CD14-positive monocyte (primary cell): ENCODE results near the gene EEFSEC. TPM values are rescaled to one million over a fixed set of nuclear protein-coding genes. Genes with fewer than 3 reads are reported as not detected.

Source experiments
- DNase-seq, 3 donors: peaks; one replicate each; pipeline ENCODE4 v3.0.0-alpha.2; 2011 to 2022
- H2AFZ ChIP-seq: 2 replicates; pipeline ENCODE4 v1.6.0; 2012; ENCODE audit warnings: mild to moderate bottlenecking, low read depth, low read length, inconsistent platforms; ENCODE audit not compliant: insufficient read depth, poor library complexity, severe bottlenecking
- H3K27ac ChIP-seq, 2 donors: 1 replicate in 1 of 2; 2 replicates in 1 of 2; pipeline ENCODE4 v1.5.1; 2012 to 2013; ENCODE audit warnings: low read length in 2 of 2, control low read depth in 1 of 2, inconsistent platforms in 1 of 2, low read depth in 1 of 2, mild to moderate bottlenecking in 1 of 2
- H3K27me3 ChIP-seq, 2 donors: one replicate each; pipeline versions ENCODE4 v1.6.0 to v1.6.1; 2011 to 2013; ENCODE audit warnings: low read length in 2 of 2; ENCODE audit not compliant: control insufficient read depth in 2 of 2, insufficient read depth in 2 of 2
- H3K36me3 ChIP-seq, 2 donors: replicated peaks in 1 of 2; 1 replicate in 1 of 2; 2 replicates in 1 of 2; pipeline versions ENCODE4 v1.5.1 to v1.6.1; 2012 to 2013; ENCODE audit warnings: low read length in 2 of 2, control low read depth in 1 of 2, inconsistent platforms in 1 of 2, mild to moderate bottlenecking in 1 of 2; ENCODE audit not compliant: insufficient read depth in 2 of 2, control insufficient read depth in 1 of 2
- H3K4me1 ChIP-seq, 2 donors: 1 replicate in 1 of 2; 2 replicates in 1 of 2; pipeline versions ENCODE4 v1.5.1 to v1.6.1; 2012 to 2013; ENCODE audit warnings: low read length in 2 of 2, control low read depth in 1 of 2, inconsistent platforms in 1 of 2, mild to moderate bottlenecking in 1 of 2, moderate library complexity in 1 of 2; ENCODE audit not compliant: insufficient read depth in 2 of 2, control insufficient read depth in 1 of 2
- H3K4me2 ChIP-seq: replicated peaks from 2 replicates; pipeline ENCODE3; 2012; ENCODE audit warnings: low read length, moderate library complexity, mild to moderate bottlenecking; ENCODE audit not compliant: poor library complexity, severe bottlenecking; ENCODE audit errors: extremely low read depth
- H3K4me3 ChIP-seq, 3 experiments: fragments of 200-600 bp in 1 of 3; sonication (generic) in 1 of 3; replicated peaks in 1 of 3; 1 replicate in 2 of 3; 2 replicates in 1 of 3; pipeline ENCODE4 v1.5.1; 2011 to 2013; ENCODE audit warnings: low read length in 3 of 3, mild to moderate bottlenecking in 3 of 3, control low read depth in 2 of 3, low read depth in 2 of 3, inconsistent platforms in 1 of 3, moderate library complexity in 1 of 3
- H3K79me2 ChIP-seq: 2 replicates; pipeline ENCODE4 v1.6.0; 2012; ENCODE audit warnings: mild to moderate bottlenecking, control low read depth, inconsistent platforms, low read length, moderate library complexity; ENCODE audit not compliant: insufficient read depth
- H3K9ac ChIP-seq: 2 replicates; pipeline ENCODE4 v1.6.0; 2017; ENCODE audit warnings: low read length, mild to moderate bottlenecking; ENCODE audit not compliant: insufficient read depth, poor library complexity, severe bottlenecking
- H3K9me3 ChIP-seq, 2 donors: replicated peaks in 1 of 2; 1 replicate in 1 of 2; 2 replicates in 1 of 2; pipeline versions ENCODE4 v1.5.1 to v1.6.1; 2012 to 2013; ENCODE audit warnings: low read length in 2 of 2, control low read depth in 1 of 2; ENCODE audit not compliant: control insufficient read depth in 1 of 2, insufficient read depth in 1 of 2
- H4K20me1 ChIP-seq: 2 replicates; pipeline ENCODE4 v1.6.0; 2012; ENCODE audit warnings: mild to moderate bottlenecking, low read length, control low read depth, moderate library complexity; ENCODE audit not compliant: insufficient read depth
- H3K27ac Mint-ChIP-seq, 7 donors: one replicate each; pipeline ENCODE4 v1.8.0; 2020; ENCODE audit warnings: mild to moderate bottlenecking in 7 of 7, mixed read lengths in 7 of 7, moderate library complexity in 6 of 7, inconsistent platforms in 2 of 7
- H3K27me3 Mint-ChIP-seq, 3 donors: one replicate each; pipeline ENCODE4 v1.8.0; 2021 to 2022; ENCODE audit warnings: low read depth in 3 of 3, mild to moderate bottlenecking in 3 of 3, mixed read lengths in 3 of 3, moderate library complexity in 3 of 3, inconsistent platforms in 1 of 3
- H3K36me3 Mint-ChIP-seq, 2 donors: one replicate each; pipeline ENCODE4 v1.8.0; 2020; ENCODE audit warnings: mixed read lengths in 2 of 2, inconsistent platforms in 1 of 2, mild to moderate bottlenecking in 1 of 2
- H3K4me1 Mint-ChIP-seq: one replicate; pipeline ENCODE4 v1.8.0; 2020; ENCODE audit warnings: mild to moderate bottlenecking, mixed read lengths
- H3K4me3 Mint-ChIP-seq, 2 donors: one replicate each; pipeline ENCODE4 v1.8.0; 2020; ENCODE audit warnings: mild to moderate bottlenecking in 2 of 2, mixed read lengths in 2 of 2, moderate library complexity in 1 of 2
- H3K9me3 Mint-ChIP-seq, 7 donors: one replicate each; pipeline ENCODE4 v1.8.0; 2020 to 2022; ENCODE audit warnings: mixed read lengths in 7 of 7, mild to moderate bottlenecking in 6 of 7, moderate library complexity in 6 of 7, inconsistent platforms in 2 of 7
- WGBS: methylation state at CpG from one replicate; pipeline ENCODE4 v1.1.5; 2013; ENCODE audit warnings: missing lambda C conversion rate; ENCODE audit not compliant: insufficient coverage; 5-methylcytosine and 5-hydroxymethylcytosine counted together
- intact Hi-C, 2 donors: fragments of 100-400 bp; cut with micrococcal nuclease; formaldehyde crosslinking; loops; one replicate each; pipeline versions ENCODE4 v1.15.0 to v1.15.1; 2023
- polyA plus RNA-seq, 3 donors: library from polyadenylated mRNA; depleted of rRNA in 1 of 3; unstranded in 2 of 3; stranded (reverse) in 1 of 3; fragments of 300-500 nt in 2 of 3; fragments of >200 nt in 1 of 3; fragmentation: Illumina TruSeq in 2 of 3; gene quantifications; 1 replicate in 2 of 3; 2 replicates in 1 of 3; pipeline ENCODE4 v1.2.3, GENCODE V29; 2012 to 2021
- TF ChIP-seq, protein P1 (sequence below): fragments of 200-600 bp; IDR thresholded peaks from one replicate; pipeline ENCODE4 v1.8.0; 2022; ENCODE audit warnings: antibody characterized with exemption, mild to moderate bottlenecking

Gene EEFSEC
- polyA plus RNA-seq, 3 donors: 13.3 to 14.9 (median 14.9) TPM

GRCh38 chr3:128443771-128444170 is 290.5 kb downstream of the EEFSEC start:
- no peak for DNase-seq
- Histone ChIP-seq H2AFZ (no peak overlapping the region), H3K4me3 (no peak overlapping the region), H3K27me3 (peaks cover 0 to 8% of the 10 kb centered on the region in 2 donors), H3K79me2 (no peaks in the 10 kb centered on the region), H3K4me2 (no peak overlapping the region), H3K27ac (no peak overlapping the region), H3K36me3 (no peaks in the 10 kb centered on the region), H3K9ac (no peak overlapping the region), H3K4me1 (no peaks in the 10 kb centered on the region), H3K9me3 (no peaks in the 10 kb centered on the region), H4K20me1 (no peaks in the 10 kb centered on the region)
- TF ChIP-seq, protein P1, sequence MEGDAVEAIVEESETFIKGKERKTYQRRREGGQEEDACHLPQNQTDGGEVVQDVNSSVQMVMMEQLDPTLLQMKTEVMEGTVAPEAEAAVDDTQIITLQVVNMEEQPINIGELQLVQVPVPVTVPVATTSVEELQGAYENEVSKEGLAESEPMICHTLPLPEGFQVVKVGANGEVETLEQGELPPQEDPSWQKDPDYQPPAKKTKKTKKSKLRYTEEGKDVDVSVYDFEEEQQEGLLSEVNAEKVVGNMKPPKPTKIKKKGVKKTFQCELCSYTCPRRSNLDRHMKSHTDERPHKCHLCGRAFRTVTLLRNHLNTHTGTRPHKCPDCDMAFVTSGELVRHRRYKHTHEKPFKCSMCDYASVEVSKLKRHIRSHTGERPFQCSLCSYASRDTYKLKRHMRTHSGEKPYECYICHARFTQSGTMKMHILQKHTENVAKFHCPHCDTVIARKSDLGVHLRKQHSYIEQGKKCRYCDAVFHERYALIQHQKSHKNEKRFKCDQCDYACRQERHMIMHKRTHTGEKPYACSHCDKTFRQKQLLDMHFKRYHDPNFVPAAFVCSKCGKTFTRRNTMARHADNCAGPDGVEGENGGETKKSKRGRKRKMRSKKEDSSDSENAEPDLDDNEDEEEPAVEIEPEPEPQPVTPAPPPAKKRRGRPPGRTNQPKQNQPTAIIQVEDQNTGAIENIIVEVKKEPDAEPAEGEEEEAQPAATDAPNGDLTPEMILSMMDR: no peak
- Mint-ChIP-seq H3K9me3 (peaks cover 0 to 7% (median 3%) of the 10 kb centered on the region in 7 donors), H3K27ac (no peak overlapping the region), H3K27me3 (peaks cover 10 to 21% (median 16%) of the 10 kb centered on the region in 3 donors), H3K4me3 (no peak overlapping the region), H3K4me1 (peaks cover 5% of the 10 kb centered on the region), H3K36me3 (no peaks in the 10 kb centered on the region)
- 84% methylated on average over 3 of the region's 3 CpGs for WGBS
- intact Hi-C loops: no loop called here

- H3K9me3 Mint-ChIP-seq: peaks cover 0 to 7% (median 3%) of the 10 kb centered on the region in 7 donors
- Histone ChIP-seq H3K9me3 (no peaks in the 10 kb centered on the region), H3K4me1 (no peaks in the 10 kb centered on the region), H2AFZ (no peak overlapping the region), H3K79me2 (no peaks in the 10 kb centered on the region), H4K20me1 (no peaks in the 10 kb centered on the region), H3K27ac (no peak overlapping the region), H3K27me3 (peaks cover 0 to 9% of the 10 kb centered on the region in 2 donors), H3K36me3 (no peaks in the 10 kb centered on the region), H3K4me2 (no peak overlapping the region), H3K4me3 (no peak overlapping the region), H3K9ac (no peak overlapping the region)
- H3K27me3 Mint-ChIP-seq: peaks cover 7 to 17% (median 11%) of the 10 kb centered on the region in 3 donors
- intact Hi-C loops: no loop called here
- peaks cover 5% of the 10 kb centered on the region for H3K4me1 Mint-ChIP-seq
- 91% methylated on average over 1 of the region's 1 CpG for WGBS
- H3K27ac Mint-ChIP-seq: no peak overlapping the region
- DNase-seq: no peak
- no peak overlapping the region for H3K4me3 Mint-ChIP-seq
- no peaks in the 10 kb centered on the region for H3K36me3 Mint-ChIP-seq
- TF ChIP-seq, protein P1: no peak
Measured at GRCh38 chr3:128445357-128445756, 292.1 kb downstream of the EEFSEC start.
